Mesothelial cell of epicardium (in vitro differentiated cells): ENCODE measurements around the gene CSMD2. TPM values are rescaled to one million over a fixed set of nuclear protein-coding genes. Genes with fewer than 3 reads are reported as not detected.

ENCODE experiments used
- DNase-seq, 2 experiments: peaks; one replicate each; pipeline ENCODE4 v3.0.0; 2021; ENCODE audit warnings: low spot score in 2 of 2; ENCODE audit not compliant: unreplicated experiment in 2 of 2
- H3K27ac Mint-ChIP-seq: 2 replicates; pipeline ENCODE4 v1.8.0; 2021; ENCODE audit warnings: mixed read lengths
- H3K27me3 Mint-ChIP-seq: 2 replicates; pipeline ENCODE4 v1.8.0; 2021; ENCODE audit warnings: low read depth, mixed read lengths
- H3K36me3 Mint-ChIP-seq: 2 replicates; pipeline ENCODE4 v1.8.0; 2021; ENCODE audit warnings: mixed read lengths
- H3K4me1 Mint-ChIP-seq: 2 replicates; pipeline ENCODE4 v1.8.0; 2021; ENCODE audit warnings: mixed read lengths
- H3K4me3 Mint-ChIP-seq: 2 replicates; pipeline ENCODE4 v1.8.0; 2021; ENCODE audit warnings: mild to moderate bottlenecking, moderate library complexity, mixed read lengths
- H3K9me3 Mint-ChIP-seq: 2 replicates; pipeline ENCODE4 v1.8.0; 2021; ENCODE audit warnings: mixed read lengths
- CTCF ChIP-seq: fragments of 200-600 bp; sonication (generic); IDR thresholded peaks from one replicate; pipeline ENCODE4 v1.5.0; 2021; ENCODE audit warnings: antibody characterized with exemption; ENCODE audit not compliant: unreplicated experiment
- total RNA-seq: library from RNA; stranded (reverse); gene quantifications from 3 replicates; pipeline ENCODE4 v1.2.1, GENCODE V29; 2021

CSMD2 gene
- total RNA-seq, 1 donor from 2014 or later = 1.9 TPM

- TF ChIP-seq CTCF = no peak
- Mint-ChIP-seq H3K36me3 (no peaks in the 10 kb centered on the region), H3K4me3 (no peak overlapping the region), H3K27ac (no peak overlapping the region), H3K27me3 (no peaks in the 10 kb centered on the region), H3K9me3 (no peaks in the 10 kb centered on the region), H3K4me1 (peaks cover under 1% of the 10 kb centered on the region)
- no peak for DNase-seq
Observed at GRCh38 chr1:33465316-33465715, 699.7 kb downstream of the CSMD2 start.

GRCh38 chr1:33464552-33464951, 700.5 kb downstream of the CSMD2 start:
- no peaks in the 10 kb centered on the region for H3K27me3 Mint-ChIP-seq
- DNase-seq = no peak
- no peak for TF ChIP-seq CTCF
- no peak overlapping the region for H3K27ac Mint-ChIP-seq
- H3K9me3 Mint-ChIP-seq = no peaks in the 10 kb centered on the region
- no peaks in the 10 kb centered on the region for H3K36me3 Mint-ChIP-seq
- H3K4me3 Mint-ChIP-seq = no peak overlapping the region
- H3K4me1 Mint-ChIP-seq = no peaks in the 10 kb centered on the region

Other genes with a start within 250 kb of the CSMD2 start
- not detected in 3 replicates for gene C1orf94, start 11.7 kb upstream of the CSMD2 start, total RNA-seq